HL-60/S4 treated with retinoic acid at 250 ng/mL for 4 days and 3 days (cell line): Measurements from ENCODE around the gene KRTAP10-9.
"Not testable (repeated sequence)": the region's sequence is repeated elsewhere in the genome, so short reads cannot be mapped to it uniquely, and the experiment has no call there.

ENCODE experiments used
- in situ Hi-C: fragments of 300-500 bp; cut with MboI; formaldehyde crosslinking; loops from 2 replicates; pipeline ENCODE4 v1.7.0; 2022; ENCODE audit warnings: low sequenced_read_pairs

KRTAP10-9 gene

GRCh38 chr21:44638506-44639330 is 11.8 kb downstream of the KRTAP10-9 start:
- in situ Hi-C loops: not testable (repeated sequence)

DNA sequence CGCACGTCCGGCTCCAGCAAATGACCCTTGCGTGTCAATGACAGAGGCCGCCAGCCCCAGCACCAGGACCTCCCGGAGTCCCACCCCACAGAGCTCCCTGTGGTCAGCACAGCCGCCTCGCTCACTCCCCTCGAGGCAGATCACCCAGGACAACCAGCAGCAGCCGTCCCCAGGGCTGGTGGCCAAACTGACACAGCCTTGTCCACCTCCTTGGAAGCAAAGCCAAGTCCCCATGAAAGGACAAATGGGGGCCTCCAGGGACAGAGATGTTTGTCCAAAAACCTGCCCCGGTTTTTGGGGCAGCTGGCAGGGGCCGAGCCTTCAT is 12.4 kb downstream of the KRTAP10-9 start:
- in situ Hi-C loops: no loop called here

- in situ Hi-C loops: no loop called here
Observed at GRCh38 chr21:44640761-44641160, 13.9 kb downstream of the KRTAP10-9 start.

- in situ Hi-C loops: no loop called here
Observed at GRCh38 chr21:44643741-44644310, 16.9 kb downstream of the KRTAP10-9 start.

- in situ Hi-C loops: no loop called here
Observed at GRCh38 chr21:44644878-44645277, 18.0 kb downstream of the KRTAP10-9 start.

- in situ Hi-C loops: not testable (repeated sequence)
Observed at GRCh38 chr21:44646366-44647221, 19.7 kb downstream of the KRTAP10-9 start, which contains the start of gene KRTAP10-11. Gene KRTAP10-11 (plus strand): TSS chr21:44646414. CDS start chr21:44646459, 45 bp downstream.

GRCh38 chr21:44647222-44647552 is 20.3 kb downstream of the KRTAP10-9 start:
- in situ Hi-C loops: no loop called here

- in situ Hi-C loops: no loop called here
Observed at GRCh38 chr21:44648557-44649311, 21.8 kb downstream of the KRTAP10-9 start.

DNA sequence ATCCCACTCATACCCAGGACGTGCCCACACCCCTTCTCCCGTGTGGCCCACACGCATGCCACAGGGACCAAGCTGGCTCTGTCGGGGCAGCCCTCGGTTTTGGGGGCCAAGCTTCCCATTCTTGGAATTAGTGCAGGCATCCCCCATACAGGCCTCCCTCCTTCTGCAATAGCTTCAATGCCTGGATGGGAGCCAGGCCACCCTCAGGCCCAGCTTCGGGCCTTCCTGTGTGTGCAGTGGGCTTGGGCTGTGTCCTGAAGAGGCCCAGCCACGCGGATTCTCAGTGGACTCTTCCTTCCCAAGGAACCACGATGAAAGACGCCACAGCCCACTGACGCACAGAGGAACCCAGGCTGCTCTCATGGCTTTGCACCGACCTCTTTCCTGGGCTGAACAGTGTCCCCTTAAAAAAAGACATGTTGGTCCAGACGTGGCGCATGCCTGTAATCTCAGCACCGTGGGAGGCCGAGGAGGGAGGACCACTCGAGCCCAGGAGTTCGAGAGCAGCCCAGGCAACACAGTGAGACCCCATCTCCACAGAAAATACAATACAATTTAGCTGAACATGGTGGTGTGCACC is 22.7 kb downstream of the KRTAP10-9 start:
- in situ Hi-C loops: no loop called here

- in situ Hi-C loops: no loop called here
Observed at GRCh38 chr21:44650265-44650972, 23.5 kb downstream of the KRTAP10-9 start.

GRCh38 chr21:44650973-44651675 is 24.2 kb downstream of the KRTAP10-9 start:
- in situ Hi-C loops: no loop called here

DNA sequence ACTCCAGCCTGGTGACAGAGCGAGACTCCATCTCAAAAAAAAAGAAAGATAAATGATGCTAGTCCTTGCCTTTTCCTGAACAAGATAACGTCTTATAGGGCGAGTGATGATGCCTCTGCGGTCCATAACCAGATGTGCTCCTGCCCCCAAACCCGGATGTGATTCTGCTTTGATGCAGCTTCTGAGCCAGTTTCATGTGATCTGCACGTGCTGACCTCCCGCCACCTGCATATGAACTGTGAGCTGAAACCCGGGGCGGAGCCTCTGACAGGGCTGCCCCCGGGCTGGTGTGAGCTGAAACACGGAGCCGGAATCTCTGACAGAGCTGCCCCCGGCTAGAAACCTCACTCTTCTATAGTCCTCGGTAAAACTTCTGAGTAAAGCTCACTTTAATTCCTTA is 26.2 kb downstream of the KRTAP10-9 start:
- in situ Hi-C loops: no loop called here

DNA sequence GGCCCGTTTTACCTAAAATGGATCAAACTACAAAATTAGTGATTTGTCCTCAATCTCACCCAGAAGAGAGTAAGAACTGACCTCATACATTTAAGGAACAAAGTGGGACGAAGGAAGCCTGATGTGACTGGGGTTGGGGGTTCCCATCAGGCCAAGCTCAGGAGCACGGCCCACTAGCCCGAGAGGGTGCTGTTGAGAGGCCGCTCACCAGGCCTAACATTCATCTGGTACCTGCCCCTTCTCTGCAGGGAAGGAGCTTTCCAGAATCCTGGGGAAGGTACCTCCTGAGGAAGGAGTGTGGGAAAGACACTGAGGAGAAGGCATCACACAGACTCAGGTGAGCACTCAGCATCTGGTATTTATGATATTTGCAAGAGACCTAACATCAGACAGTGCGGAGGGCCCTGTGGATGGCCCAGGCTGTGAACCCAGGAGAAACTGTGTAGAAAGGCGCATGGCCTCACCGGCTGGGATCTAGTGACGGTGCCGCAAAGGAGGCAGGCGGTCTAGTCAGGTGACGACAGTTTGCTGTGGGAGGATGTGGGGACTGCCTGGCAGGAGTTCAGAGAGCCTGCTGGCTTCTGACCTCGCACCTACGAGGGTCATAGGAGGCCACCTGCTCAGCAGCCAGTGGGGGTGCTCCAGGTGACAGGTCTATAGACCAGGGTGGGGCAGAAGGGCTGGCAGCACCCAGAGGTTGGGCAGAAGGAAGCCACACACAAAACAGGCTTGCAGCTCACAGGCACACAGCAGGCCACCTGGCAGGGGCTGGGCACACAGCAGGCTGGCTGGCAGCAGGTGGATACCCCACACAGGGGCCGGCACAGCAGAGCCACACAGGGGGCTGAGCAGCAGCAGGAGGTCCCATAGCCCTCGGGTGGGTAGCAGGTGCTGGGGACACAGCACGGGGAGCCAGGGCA is 27.0 kb downstream of the KRTAP10-9 start:
- in situ Hi-C loops: no loop called here

- in situ Hi-C loops: no loop called here
Observed at GRCh38 chr21:44654576-44655175, 27.8 kb downstream of the KRTAP10-9 start, which contains the start of gene KRTAP12-4. Gene KRTAP12-4 (minus strand): TSS chr21:44654659. CDS start chr21:44654614, 45 bp downstream.

- in situ Hi-C loops: no loop called here
Observed at GRCh38 chr21:44656868-44657267, 30.0 kb downstream of the KRTAP10-9 start.

- in situ Hi-C loops: no loop called here
Observed at GRCh38 chr21:44657635-44658540, 31.0 kb downstream of the KRTAP10-9 start, which contains the start of gene KRTAP12-3. Gene KRTAP12-3 (plus strand): TSS chr21:44657932. CDS start chr21:44657980, 48 bp downstream.

DNA sequence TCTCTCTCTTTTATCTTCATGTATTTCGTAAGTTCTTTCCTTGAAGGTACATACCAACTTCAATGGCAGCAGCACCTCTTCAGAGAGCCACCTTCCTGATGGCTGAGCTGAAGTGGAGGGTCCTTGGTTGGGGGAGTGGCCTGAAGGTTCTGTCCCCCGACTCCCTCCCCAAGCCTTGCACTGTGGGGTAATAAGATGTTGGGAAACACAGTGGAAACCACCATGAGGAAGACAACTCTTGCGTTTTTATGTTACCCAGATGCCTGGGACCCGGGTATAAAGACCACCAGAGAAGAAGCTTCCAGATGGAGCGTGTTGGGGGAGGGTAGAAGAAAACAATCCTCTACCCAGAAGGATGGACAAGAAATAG is 31.6 kb downstream of the KRTAP10-9 start:
- in situ Hi-C loops: no loop called here
